CD4-positive, alpha-beta T cell treated with Interleukin-10 for 1 hour (primary cell): Measurements from ENCODE around the gene RECQL5.

ENCODE experiments used
- DNase-seq: peaks from one replicate; pipeline ENCODE4 v3.0.0-alpha.2; 2020

Gene RECQL5

DNA sequence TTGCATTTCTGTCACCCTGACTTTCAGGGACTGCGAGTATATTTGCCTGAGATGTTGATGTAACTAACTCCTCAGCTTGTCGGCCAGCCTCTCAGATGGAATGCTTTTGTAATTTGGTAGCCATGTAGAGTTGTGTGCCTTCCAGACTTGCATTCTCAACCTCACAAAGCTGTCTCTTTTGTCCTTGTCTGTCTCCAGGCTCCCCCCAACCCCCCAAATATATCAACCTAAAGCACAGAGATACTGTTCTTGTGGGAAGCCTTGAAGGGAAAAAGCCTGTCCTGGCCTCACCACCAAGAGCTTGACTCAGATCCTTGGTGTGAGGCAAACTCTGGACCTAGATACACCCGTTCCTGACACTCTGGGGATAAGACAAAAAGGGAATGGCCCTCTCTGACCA lies 18.5 kb upstream of the RECQL5 start:
- DNase-seq = no peak

- no peak for DNase-seq
Observed at GRCh38 chr17:75684924-75685323, 18.0 kb upstream of the RECQL5 start.

GRCh38 chr17:75684249-75684648 lies 17.3 kb upstream of the RECQL5 start:
- DNase-seq = no peak

- no peak for DNase-seq
Observed at GRCh38 chr17:75683583-75683982, 16.6 kb upstream of the RECQL5 start.

DNA sequence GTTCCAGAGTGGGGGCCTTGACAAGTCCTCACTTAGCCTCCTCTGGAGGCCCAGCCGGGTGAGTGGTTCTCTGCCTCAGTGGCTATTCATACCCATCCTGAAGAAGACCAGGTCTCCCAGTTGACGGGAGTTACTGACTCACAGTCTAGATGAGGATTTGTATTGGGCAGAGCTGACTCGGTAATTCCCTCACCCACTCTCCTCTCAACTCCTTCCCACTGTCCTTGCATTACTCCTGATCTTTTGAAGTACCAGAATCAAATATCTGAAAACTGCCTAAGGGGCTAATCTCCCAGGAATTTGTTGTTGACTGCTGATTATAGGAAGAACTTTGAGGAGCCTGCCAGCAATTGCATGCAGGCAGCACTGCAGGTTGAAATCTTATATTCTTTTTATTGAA lies 14.3 kb upstream of the RECQL5 start:
- no peak for DNase-seq

GRCh38 chr17:75680431-75680830 lies 13.5 kb upstream of the RECQL5 start:
- no peak for DNase-seq

GRCh38 chr17:75679706-75680211 lies 12.8 kb upstream of the RECQL5 start:
- DNase-seq = no peak

GRCh38 chr17:75676461-75676860 lies 9.5 kb upstream of the RECQL5 start:
- no peak for DNase-seq

DNA sequence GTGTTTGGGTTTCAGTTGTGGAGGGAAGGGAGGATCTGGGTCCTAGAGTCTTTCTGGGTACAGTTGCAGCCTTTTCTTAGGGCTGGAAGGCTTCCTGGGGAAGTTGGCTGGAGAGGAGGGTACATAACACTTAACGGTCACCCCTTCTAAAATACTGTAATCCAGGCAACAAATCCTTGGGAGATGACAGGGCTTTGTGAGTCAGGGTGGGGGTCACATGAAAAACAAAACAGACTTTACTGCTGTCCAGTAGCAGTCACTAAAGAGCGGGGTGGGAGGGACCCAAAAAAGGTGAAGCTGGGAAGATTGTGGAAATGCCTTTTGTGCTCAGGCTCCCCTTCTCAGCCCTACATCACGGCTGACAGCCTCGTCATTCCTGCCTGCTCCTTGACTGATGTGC lies 6.5 kb upstream of the RECQL5 start:
- no peak for DNase-seq

- DNase-seq = no peak
Observed at GRCh38 chr17:75672011-75672410, 5.1 kb upstream of the RECQL5 start.

GRCh38 chr17:75670868-75671267 lies 3.9 kb upstream of the RECQL5 start:
- DNase-seq = no peak

GRCh38 chr17:75668489-75668888 lies 1.5 kb upstream of the RECQL5 start:
- DNase-seq = no peak

DNA sequence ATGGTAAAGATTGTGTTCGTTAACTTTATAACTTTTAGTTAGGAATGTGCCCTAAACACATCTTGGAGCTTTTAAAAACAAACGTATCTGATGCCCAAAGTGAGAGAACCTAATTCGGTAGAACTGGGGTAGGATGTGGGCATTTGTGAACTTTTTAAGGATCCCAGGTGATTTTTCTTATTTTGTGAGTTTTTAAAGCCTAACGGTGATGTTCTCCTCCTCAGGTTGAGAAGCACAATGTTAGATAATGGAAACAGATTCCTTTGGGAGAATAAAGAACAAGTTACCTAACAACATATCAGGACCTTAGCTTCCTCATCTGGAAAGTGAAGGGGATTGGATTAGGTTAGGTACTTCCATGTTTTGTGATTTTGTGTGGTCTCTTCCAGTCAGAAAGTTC lies 871 bp upstream of the RECQL5 start:
- DNase-seq = no peak

DNA sequence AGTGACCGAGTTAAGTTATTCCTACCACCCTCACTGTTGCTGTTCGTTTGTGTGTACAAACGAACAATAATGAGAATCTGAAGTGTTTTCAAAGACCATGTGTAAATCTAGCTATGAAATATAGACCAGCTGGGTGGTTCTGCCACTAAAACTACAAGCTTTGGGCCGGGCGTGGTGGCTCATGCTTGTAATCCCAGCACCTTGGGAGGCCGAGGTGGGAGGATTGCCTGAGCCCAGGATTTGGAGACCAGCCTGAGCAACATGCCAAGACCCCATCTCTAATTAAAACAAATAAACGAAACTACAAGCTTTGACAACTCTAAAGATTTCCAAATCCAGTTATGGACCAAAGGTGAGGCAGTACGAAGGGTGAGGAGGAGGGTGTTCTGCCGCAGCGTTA lies 973 bp downstream of the RECQL5 start:
- no peak for DNase-seq

- DNase-seq = no peak
Observed at GRCh38 chr17:75664099-75664549, 2.8 kb downstream of the RECQL5 start.

- no peak for DNase-seq
Observed at GRCh38 chr17:75662511-75662910, 4.4 kb downstream of the RECQL5 start.

DNA sequence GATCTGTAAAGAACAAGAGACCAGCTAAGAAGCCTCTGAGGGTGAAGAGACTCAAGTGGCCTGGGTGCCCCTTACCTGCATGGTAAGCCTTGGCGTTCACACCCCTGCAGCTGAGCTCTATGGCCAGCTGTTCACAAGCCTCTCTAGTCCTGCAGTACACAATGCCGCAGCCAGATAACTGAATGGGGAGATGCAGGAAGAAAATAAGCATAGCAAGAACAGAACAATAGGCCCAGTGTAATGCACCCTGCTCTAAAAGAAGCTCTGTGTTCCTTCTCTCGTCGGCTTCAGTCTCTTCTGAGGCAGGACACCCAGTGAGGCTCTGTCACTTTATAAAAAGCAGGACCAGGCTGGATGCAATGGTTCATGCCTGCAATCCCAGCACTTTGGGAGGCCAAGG lies 5.4 kb downstream of the RECQL5 start:
- no peak for DNase-seq

DNA sequence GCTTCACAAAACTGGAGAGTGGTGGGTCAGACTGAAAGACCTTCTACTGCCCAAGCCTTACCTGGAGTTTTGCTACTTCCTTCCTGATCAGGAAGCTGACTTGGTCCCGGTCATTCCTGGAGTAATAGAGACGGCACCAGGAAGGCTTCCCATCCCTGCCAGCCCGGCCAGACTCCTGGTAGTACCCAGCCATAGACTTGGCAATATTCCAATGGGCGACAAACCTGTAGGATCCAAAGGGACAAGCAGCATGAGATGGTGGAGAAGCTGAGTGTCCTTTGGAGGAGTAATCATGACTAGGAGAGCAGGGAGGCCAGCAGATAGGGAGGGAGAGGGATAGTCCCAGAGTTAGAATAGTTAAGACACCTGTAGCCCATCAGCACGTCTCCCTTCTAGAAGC lies 8.7 kb downstream of the RECQL5 start:
- no peak for DNase-seq

DNA sequence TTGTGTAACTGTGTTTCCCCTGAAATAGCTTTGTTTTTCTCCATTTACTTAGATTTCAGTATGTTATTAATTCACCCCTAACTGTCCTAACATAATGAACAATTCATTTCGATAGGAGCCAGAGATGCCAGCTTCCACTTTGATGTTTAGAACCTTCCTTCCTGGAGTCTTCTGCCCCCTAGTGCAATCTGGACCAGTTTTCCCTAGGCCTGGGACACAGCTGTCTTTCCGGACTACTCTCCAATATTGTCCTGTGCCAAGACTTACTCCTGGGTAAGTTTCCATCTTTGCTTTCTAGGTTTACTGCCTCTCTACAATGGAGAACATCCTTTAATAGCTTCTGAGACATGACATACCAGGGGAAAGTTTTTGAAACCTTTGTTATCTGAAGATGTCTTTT lies 12.8 kb downstream of the RECQL5 start:
- no peak for DNase-seq

GRCh38 chr17:75652934-75653549 lies 13.9 kb downstream of the RECQL5 start:
- peak; percentile 36 for DNase-seq

DNA sequence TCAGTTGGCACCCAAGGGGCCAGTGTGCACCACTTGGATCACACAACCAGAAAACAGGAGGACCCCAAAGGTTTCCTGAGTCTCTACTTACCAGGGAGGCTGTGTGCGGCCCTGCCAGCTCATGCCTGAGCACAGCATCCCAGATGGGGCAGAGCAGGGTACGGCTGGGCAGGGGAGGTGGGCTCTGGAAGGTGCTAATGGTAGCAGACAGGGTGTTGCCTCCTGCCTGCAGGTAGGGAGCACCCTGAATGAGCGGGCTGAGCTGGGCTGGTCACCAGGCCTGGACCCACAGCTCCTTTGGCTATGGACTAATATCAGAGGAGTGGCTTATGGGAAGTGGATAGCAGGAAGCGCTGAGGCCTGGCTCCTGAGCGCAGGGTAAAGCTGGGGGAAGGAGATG lies 14.6 kb downstream of the RECQL5 start:
- DNase-seq = no peak

DNA sequence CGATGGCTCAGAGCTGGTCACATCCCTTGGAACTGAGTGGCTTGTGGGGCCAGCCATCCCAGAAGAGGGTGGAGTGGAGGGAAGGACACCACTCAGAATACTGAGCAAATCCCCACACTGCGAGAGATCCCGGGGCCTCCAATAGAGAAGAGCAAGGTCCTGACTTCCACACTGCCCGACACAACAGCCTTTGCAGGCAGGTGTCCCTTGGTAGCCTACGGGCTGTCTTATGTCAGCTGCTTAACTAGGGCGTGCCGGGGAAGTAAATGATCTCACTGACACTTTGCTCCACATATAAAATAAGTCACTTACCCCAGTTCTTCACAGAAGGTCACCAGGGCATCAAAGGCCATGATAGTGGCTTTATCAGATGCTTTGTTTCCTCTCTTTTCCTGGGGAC lies 16.1 kb downstream of the RECQL5 start:
- no peak for DNase-seq

DNA sequence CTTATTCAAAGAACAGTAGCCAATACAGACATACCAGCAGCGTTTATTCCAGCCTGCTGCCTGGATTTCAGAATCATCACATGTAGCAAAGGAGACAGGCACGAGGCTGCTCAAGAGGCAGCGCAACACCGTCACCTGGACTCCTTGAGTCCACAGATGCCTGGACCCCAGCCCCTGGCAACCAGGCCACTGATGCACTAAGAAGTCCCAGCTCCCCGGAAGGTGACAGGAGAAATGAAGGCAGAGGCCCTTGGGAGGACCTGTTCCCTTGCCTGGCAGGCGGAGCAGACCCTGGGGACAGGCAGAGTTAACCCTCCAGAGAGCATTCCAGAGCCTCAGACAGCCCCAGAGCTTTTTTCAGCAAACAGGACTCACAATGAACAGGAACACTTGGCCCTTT lies 17.3 kb downstream of the RECQL5 start:
- DNase-seq = no peak

DNA sequence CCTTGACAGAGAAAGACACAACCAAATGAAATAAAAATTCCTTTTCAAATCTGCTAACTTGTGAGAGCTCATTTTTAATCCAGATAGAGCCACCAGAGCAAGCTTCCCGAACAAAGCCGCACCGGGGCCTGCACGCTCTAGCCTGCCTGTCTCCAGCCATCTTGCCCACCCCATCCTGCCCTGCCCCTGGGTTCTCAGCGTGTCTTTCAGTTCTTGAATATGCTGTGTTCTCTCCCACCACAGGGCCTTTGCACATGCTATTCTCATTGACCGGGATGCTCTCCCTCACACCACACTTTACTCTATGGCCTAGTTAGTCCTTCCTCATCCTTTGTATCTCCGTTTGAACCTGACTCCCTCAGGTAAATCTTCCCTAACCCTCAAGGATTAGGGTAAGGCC lies 19.0 kb downstream of the RECQL5 start:
- DNase-seq = no peak

GRCh38 chr17:75647061-75647460 lies 19.9 kb downstream of the RECQL5 start:
- no peak for DNase-seq

GRCh38 chr17:75646638-75646992 lies 20.3 kb downstream of the RECQL5 start:
- DNase-seq = no peak
